Measurements from ENCODE around the gene CD34.
A peak's percentile ranks its signal among the peaks of the same experiment; 100 is the strongest.

CD34 gene

DNA sequence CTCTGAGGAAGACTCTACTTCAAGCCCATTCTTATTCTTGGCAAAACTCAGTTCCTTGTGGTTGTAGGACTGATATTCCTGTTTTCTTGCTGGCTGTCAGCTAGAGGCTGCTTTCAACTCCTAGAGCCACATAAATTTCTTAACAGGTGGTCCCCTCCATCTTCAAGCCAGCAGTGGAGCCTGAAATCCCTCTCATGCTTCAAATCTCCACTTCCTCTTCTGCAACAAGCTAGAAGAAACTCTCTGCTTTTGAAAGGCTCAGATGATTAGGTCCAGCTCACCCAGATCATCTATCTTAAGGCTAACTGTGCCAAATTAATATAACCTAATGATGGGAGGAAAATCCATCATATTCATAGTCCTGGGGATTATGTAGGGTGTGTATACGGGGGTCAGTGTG, 43.2 kb upstream of the CD34 start:
- no peak overlapping the region for H3K4me3 ChIP-seq (ENCODE audit: low read length)
- no peak for DNase-seq (ENCODE audit: low read depth)
- TF ChIP-seq, protein P1, sequence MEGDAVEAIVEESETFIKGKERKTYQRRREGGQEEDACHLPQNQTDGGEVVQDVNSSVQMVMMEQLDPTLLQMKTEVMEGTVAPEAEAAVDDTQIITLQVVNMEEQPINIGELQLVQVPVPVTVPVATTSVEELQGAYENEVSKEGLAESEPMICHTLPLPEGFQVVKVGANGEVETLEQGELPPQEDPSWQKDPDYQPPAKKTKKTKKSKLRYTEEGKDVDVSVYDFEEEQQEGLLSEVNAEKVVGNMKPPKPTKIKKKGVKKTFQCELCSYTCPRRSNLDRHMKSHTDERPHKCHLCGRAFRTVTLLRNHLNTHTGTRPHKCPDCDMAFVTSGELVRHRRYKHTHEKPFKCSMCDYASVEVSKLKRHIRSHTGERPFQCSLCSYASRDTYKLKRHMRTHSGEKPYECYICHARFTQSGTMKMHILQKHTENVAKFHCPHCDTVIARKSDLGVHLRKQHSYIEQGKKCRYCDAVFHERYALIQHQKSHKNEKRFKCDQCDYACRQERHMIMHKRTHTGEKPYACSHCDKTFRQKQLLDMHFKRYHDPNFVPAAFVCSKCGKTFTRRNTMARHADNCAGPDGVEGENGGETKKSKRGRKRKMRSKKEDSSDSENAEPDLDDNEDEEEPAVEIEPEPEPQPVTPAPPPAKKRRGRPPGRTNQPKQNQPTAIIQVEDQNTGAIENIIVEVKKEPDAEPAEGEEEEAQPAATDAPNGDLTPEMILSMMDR (IDR thresholded peaks at IDR 0.05; ENCODE audit: insufficient read depth, low read depth, low read length, missing control alignments): no peak

DNA sequence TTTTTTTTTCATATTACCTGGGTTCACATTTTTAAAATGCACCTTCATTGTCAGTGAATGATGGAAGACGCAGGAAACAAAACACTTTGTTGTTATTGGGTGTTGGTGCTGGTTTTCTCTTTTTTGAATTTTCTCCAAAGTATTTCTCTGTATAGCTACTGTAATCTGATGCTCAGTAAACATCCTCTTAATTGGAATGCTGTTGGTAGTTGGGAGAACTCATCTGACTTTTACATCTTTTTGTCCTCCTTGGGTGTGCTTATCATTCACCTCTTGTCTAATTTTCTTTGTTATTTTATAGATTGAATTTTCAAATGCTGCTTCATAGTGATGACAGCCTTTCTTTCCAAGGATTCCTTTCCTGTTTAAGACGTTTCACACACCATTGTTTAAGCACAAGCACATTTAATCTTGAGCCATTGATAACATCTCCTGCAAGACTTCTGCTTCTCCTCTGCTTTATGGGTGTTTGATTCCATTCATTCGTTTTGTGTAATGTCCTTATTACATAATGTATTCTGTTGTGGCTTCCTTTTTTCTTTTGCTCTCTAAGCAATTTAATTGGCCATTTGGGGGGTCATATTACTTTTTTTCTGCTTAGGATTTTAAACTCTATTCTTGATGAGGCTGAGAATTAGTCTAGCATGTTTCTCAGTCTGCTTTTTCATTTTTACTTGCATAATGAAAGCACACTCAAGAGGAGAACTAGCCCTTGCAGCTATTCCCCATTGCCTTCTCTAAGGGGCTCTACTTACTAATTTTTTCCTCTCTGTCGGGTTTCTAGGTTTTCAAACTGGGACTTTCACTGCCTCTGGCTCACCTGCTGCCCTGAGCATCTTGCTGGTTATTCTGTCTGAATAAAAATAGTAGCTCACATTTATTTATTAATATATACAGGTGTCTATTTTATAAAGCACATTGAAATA, 42.0 kb upstream of the CD34 start:
- no peak overlapping the region for H3K4me3 ChIP-seq (ENCODE audit: low read length)
- no peak for DNase-seq (ENCODE audit: low read depth)
- TF ChIP-seq, protein P1 (IDR thresholded peaks at IDR 0.05; ENCODE audit: insufficient read depth, low read depth, low read length, missing control alignments): no peak

DNA sequence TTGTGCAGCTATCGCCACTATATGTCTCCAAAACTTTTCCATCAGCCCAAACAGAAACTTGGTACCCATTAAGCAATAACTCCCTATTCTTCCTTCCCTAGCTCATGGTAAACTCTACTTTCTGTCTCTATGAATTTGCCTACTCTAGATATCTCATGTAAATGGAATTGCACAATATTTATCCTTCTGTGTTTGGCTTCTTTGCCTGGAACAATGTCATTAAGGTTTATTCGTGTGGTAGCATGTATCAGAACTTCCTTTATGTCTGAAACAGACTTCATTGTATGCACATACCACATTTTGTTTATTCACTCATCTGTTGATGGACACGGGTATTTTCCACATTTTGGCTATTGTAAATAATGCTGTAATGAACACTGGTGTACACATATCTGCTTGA, 40.7 kb upstream of the CD34 start:
- peak; percentile 78 for DNase-seq (ENCODE audit: low read depth)
- TF ChIP-seq, protein P1 (IDR thresholded peaks at IDR 0.05; ENCODE audit: insufficient read depth, low read depth, low read length, missing control alignments): no peak
- no peak overlapping the region for H3K4me3 ChIP-seq (ENCODE audit: low read length)

DNA sequence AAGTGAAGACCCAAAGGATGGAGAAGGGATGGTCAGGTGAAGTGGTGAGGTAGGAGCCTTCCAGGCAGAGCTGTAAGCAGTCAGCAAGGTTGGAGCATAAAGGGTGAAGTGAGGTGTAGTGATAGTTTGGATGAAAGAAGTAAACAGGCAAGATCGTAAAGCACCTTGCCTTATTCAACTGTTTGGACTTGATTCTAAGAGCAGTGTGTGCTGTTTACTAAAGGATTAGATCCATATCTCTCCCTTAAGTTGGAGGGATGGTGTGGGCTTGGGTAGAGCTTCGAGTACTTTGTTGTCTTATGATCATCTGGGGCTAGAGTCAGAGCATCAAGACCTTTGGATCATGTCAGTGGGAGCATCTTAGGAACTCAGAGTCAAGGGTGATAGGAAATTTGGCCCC, 39.8 kb upstream of the CD34 start:
- H3K4me3 ChIP-seq (ENCODE audit: low read length): no peak overlapping the region
- TF ChIP-seq, protein P1 (IDR thresholded peaks at IDR 0.05; ENCODE audit: insufficient read depth, low read depth, low read length, missing control alignments): no peak
- no peak for DNase-seq (ENCODE audit: low read depth)

DNA sequence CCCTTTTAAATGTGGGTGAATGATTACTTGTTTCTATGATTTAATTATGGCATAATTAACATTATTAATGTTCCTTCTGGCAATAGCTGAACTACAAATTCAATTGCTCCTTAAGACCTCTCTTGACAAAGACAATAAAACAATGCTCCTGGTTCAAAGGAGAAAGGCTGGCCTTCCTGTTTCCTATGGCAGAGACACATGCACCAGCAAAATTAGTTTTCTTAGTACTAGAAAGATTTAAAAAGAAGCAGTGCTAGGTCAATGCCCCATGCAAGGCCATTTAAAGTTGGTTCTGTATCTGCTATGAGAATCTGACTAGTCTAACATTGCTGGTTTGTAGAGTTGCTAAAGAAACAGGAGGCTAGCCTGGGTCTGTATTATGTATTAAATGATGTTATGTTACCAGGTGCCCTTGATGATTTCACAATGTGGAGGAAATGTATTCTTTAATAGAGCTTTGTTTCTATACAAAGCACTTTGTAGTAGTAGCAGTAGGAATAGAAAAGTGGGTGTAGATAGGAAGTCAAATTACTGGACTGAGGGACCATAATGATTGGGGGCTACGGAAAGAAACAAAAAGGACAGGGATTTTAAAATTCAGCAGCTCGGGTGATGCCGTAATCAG, 38.8 kb upstream of the CD34 start:
- DNase-seq (ENCODE audit: low read depth): no peak
- TF ChIP-seq, protein P1 (IDR thresholded peaks at IDR 0.05; ENCODE audit: insufficient read depth, low read depth, low read length, missing control alignments): no peak
- no peak overlapping the region for H3K4me3 ChIP-seq (ENCODE audit: low read length)

DNA sequence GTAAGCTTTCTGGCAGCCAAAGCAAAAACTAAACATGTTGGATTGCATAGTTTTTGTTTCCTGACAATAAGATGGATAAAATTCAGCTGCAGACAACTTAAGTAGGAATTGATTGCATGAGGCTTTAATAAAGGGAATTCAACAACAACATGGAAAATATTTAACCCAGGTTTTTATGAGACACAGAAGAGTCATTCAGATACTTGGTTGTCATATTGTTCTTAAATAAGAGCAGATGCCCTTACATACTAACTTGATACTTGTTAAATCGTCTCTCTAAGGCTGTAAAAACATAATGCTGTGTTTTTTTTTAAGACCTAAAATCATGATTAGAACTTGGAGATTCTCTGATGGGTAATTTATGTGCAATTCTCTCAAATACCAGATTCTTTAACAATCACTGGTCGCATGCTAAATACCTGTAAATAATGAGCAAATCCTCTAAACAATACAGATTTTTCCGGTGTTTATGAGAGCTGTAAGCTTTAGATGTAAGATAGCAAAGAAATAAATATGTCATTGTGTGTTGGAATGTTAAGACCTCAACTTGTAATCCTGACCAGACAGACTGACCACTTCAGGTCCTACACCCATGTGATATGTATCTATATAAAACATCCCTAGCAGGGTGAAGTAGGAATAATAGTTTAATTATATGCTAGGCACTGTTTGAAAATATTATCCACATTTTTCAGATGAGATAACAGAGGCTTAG, 37.8 kb upstream of the CD34 start:
- TF ChIP-seq, protein P1 (IDR thresholded peaks at IDR 0.05; ENCODE audit: insufficient read depth, low read depth, low read length, missing control alignments): no peak
- DNase-seq (ENCODE audit: low read depth): no peak
- H3K4me3 ChIP-seq (ENCODE audit: low read length): no peak overlapping the region

Data from epithelial cell of esophagus (primary cell).